Right ventricle myocardium inferior (tissue), 1 donor: ENCODE data around the gene GEMIN2. TPM values are rescaled to one million over a fixed set of nuclear protein-coding genes. Genes with fewer than 3 reads are reported as not detected.
A peak's percentile ranks its signal among the peaks of the same experiment; 100 is the strongest.
"Not testable (repeated sequence)": the region's sequence is repeated elsewhere in the genome, so short reads cannot be mapped to it uniquely, and the experiment has no call there.

Source experiments
- ATAC-seq: fragments of 200-7000 bp; cut with Tn5 transposase; one replicate; pipeline ENCODE4 v1.9.1; 2020; ENCODE audit warnings: mild to moderate bottlenecking, moderate library complexity
- DNase-seq: peaks from one replicate; pipeline ENCODE4 v3.0.0; 2021; ENCODE audit errors: missing footprints
- intact Hi-C: fragments of 100-400 bp; cut with DNase I; formaldehyde crosslinking; loops from one replicate; pipeline ENCODE4 v1.11.0; 2022
- total RNA-seq: library from RNA; stranded (reverse); fragmentation: NEBNext Ultra II Directional; extraction: Animal tissue kit (Norgen Biotek cat#: 25700); gene quantifications from one replicate; pipeline ENCODE4 v1.2.1, GENCODE V29; 2021
- donor health status: DM: no; HTN: yes; CAD: no; lungs with severe emphysema.

GEMIN2 gene
- total RNA-seq, 1 donor from 2014 or later = 7.0 TPM

DNA sequence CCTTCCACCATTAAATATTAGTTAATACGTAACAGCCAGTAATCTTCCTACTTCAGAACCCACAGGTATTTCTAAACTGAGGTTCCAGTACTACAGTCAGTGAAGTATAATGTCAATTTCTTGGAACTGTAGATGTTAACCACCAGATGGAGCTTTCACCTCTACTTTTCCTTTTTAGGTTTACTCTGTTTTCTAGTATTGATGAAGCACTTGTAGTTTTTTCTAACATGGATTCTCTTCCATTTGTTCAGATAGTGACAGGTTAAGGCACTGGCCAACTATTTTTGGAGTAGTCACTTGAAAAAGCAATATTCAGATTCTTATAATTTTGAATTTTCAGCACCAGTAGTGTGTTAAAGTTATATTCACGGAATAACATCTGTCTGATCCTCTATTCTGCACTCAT, 6.5 kb upstream of the GEMIN2 start:
- DNase-seq = no peak
- no peak for ATAC-seq
- intact Hi-C loops = no loop called here

DNA sequence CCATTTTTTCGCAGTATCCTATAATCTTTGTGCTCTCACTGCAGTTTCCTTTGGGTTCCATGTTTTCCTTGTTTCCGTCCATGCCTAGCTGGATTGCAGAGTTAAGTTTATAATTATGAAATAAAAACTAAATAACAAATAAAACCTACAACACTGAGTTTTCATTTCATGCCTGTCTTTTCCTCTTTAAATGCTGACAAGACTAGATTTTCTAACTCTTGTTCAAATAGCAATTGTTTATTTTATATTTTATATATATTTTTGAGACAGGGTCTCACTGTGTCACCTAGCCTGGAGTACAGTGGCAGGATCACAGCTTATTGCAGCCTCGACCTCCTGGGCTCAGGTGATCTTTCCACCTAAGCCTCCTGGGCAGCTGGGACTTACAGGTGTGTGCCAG, 5.3 kb upstream of the GEMIN2 start:
- no peak for ATAC-seq
- no peak for DNase-seq
- intact Hi-C loops = no loop called here

DNA sequence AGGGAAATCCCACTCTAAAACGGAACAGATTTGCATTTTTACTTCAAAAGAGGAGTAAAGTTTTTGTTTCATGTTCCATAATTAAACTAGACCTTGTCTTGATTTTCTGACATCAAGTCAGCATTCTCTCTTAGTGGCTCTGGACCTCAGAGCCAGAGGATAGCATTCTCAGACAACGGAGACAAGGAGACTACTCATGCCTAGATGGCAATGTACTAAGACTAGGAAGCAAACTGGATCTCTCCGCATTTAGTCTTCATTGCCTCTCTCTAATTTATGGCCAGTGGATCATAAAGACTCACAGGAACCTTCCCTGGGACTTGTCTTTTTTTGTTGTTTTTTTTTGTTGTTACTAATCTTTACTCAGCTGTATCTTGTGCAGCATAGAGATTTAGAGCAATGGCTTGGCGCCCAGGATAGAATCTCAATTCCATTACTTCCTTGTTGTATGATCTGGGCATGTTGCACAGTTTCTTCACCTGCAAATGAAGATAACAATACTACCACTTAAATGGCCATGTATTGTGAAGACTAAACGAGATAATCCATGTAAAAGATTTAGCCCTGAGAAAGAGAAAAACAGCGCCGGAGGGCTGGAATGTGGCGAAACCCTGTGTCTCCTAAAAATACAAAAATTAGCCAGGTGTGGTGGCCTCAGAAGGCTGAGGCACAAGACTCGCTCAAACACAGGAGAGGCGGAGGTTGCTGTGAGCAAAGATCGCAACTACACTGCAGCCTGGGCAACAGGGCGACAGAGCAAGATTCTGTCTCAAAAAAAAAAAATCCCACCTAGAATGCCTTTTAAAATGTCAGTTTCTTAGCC, 4.0 kb upstream of the GEMIN2 start:
- DNase-seq (no peak), ATAC-seq (no peak)
- intact Hi-C loops = loop anchor here (5.0 kb wide), 3 partner anchors 62 to 257 kb away; partner anchors contain the start of gene TRAPPC6B

DNA sequence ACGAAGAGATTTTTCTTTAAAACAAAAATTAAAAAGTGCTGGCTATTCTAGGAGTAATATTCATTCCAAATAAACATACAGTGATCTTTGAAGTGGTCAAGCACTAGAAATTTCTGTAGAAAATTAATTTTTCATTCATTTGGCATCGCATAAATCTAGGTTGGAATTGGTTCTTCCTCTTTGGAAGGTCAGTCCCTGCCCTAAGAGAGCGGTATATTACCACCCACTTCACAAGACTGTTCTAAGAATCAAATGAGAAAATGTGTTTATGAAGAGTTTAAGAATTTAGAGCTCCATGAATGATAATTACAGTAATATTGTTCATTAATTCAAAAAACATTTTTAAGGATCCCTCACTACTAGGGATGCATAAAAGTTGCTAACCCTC, 444 bp upstream of the GEMIN2 start:
- ATAC-seq = no peak
- intact Hi-C loops = loop anchor here (5.0 kb wide), 3 partner anchors 59 to 254 kb away; partner anchors contain the start of gene TRAPPC6B
- no peak for DNase-seq

DNA sequence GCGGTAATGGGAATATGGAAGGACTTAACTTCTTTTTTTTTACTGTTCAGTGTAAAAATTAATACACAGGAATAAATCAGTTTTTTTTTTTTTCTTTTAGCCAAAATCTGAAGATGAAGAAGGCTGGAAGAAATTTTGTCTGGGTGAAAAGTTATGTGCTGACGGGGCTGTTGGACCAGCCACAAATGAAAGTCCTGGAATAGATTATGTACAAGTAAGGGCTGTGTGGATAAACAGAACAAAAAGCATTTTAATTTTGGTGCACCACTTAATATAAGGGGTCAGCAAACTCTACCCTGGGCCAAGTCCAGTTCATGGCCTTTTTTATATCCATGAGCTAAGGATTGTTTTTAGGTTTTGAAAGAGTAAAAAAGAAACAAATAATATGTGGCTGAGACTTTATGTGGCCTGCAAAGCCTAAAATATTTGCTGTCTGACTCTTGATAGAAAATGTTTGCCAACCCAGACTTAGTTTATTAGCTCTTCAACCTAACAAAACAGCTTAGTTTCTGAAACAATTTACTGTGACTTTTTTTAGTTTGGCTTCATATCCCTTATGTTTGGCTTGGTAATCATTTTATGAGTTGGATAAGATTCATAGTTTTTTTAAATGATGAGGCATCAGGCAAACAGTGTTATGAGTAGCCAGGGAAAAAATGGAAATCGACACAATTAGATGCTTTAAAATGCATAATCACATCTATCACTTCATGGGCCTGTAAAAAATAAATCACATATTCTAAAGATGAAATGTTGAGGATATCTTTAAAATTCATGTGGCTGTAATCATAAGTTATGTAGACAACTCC, 8.4 kb downstream of the GEMIN2 start:
- DNase-seq = no peak
- intact Hi-C loops = no loop called here
- no peak for ATAC-seq

DNA sequence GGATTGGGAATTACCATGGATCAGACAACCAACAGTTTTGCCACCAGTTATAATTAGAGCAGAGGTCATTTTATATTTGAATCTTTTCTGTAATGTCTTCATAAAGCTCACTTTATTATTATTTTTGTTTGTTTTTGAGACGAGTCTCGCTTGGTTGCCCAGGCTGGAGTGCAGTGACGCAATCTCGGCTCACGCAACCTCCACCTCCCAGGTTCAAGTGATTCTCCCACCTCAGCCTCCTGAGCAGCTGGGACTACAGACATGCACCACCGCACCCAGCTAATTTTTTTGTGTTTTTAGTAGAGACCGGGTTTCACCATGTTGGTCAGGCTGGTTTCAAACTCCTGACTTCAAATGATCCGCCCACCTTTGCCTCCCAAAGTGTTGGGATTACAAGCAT, 23.7 kb downstream of the GEMIN2 start:
- DNase-seq, ATAC-seq, intact Hi-C loops: not testable (repeated sequence)

DNA sequence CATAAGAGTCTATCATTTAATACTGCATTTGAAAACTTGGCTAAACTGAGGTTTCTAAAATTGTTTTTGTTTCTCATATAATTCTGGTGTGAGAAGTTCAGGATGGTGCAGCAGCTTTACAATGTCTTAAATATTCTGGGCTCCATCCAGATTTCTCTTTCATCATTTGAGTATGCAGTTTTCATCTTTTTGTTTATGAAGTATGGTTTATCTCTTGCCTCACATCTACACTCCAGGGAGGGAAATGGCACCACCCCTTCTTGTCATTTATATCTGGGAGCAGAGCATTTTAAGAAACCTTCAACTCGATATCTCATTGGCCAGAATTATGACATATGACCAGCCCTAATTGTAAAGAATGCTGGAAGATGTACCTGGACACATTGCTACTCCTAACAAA, 24.3 kb downstream of the GEMIN2 start:
- ATAC-seq (no peak), DNase-seq (no peak)
- intact Hi-C loops = no loop called here

DNA sequence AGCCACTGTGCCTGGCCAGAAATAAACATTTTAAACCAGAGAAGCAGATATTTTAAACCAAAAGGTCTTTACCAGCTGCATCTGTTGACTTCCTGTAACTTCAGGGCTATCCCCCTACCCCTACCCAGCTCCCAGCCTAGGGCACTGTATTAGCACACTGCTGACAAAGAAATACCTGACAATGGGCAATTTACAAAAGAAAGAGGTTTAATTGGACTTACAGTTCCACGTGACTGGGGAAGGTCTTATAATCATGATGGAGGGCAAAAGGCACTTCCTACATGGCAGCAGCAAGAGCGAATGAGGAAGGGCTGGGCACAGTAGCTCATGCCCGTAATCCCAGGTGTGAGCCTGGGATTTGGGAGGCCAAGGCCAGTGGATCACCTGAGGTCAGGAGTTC, 26.0 kb downstream of the GEMIN2 start:
- no peak for ATAC-seq
- intact Hi-C loops = no loop called here

DNA sequence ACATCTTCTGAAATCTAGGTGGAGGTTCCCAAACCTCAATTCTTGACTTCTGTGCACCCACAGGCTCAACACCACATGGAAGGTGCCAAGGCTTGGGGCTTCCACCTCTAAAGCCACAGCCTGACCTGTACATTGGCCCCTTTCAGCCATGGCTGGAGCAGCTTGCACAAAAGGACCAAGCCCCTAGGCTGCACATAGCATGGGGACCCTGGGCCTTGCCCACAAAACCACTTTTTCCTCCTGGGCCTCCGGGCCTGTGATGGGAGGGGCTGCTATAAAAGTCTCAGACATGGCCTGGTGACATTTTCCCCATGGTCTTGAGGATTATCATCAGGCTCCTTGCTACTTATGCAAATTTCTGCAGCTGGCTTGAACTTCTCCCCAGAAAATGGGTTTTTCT, 27.5 kb downstream of the GEMIN2 start:
- intact Hi-C loops, DNase-seq, ATAC-seq: not testable (repeated sequence)

More for the DNA sequence above, 26.0 kb downstream of the GEMIN2 start:
- no peak for DNase-seq

DNA sequence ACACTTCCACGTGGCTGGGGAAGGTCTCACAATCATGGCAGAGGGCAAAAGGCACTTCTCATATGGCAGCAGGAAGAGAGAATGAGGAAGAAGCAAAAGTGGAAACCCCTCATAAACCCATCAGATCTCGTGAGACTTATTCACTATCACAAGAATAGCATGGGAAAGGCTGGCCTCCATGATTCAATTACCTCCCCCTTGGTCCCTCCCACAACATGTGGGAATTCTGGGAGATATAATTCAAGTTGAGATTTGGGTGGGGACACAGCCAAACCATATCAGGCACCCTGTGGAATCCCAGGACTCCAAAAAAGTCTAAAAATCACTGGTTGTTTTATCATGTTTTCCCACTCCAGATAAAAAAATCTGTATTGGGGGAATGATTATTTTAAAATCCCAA, 29.1 kb downstream of the GEMIN2 start:
- DNase-seq, ATAC-seq, intact Hi-C loops: not testable (repeated sequence)

DNA sequence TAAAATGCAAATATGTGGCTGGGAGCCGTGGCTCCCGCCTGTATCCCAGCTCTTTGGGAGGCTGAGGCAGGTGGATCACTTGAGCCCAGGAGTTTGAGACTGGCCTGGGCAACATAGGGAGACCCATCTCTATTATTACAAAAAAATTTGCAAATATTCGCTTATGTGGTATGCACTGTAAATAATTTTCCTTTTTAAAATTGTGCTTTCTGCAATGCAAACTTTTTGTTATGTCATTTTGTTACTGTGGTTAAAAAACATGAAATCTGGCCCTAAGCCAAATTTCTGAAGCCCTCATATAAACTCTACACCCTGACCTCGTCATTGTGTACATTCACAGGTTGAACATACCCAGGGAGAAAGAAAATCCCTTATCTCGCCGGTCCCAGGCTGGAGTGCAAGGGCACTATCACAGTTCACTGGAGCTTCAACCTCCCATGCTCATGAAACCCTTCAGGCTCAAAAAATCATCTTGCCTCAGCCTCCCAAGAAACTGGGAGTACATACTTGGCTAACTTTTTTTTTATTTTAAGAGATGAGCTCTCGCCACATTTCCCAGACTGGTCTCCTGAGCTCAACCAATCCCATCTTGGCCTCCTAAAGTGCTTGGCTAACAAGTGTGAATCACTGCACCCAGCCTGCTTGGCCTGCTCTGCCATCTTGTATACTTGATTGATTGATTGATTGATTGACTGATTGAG, 31.3 kb downstream of the GEMIN2 start:
- intact Hi-C loops = no loop called here
- no peak for ATAC-seq
- no peak for DNase-seq

DNA sequence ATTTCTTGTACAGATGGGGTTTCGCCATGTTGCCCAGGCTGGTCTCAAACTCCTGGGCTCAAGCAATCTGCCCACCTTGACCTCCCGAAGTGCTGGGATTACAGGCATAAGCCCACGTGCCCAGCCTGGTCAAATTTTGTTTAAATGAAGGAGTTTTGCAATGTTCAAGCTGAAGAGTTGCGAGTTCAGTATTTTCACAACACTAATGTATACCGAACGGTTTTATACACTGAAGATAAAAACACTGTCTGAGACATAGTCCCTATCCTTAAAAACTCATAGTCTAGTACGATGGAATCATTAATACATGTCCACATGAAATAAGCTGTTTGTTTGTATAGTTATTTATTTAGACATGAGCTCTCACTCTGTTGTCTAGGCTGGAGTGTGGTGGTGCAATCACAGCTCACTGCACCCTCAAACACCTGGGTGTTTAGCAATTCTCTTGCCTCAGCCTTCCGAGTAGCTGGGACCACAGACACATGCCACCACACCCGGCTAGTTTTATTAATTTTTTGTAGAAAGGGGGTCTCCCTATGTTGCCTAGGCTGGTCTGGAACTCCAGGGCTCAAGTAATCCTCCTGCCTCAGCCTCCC, 40.6 kb downstream of the GEMIN2 start:
- no peak for DNase-seq
- ATAC-seq = no peak
- intact Hi-C loops = no loop called here

DNA sequence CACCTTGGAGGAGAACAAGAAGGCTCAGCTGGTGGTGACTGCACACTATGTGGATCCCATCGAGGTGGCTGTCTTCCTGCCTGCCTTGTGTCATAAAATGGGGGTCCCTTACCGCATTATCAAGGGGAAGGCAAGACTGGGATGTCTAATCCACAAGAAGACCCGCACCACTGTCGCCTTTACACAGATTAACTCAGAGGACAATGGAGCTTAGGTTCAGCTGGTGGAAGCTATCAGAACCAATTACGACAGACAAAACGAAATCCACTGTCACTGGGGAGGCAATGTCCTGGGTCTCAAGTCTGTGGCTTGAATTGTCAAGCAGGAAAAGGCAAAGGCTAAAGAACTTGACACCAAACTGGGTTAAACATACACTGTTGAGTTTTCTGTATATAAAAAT, 43.4 kb downstream of the GEMIN2 start:
- intact Hi-C loops = no loop called here
- ATAC-seq = no peak

DNA sequence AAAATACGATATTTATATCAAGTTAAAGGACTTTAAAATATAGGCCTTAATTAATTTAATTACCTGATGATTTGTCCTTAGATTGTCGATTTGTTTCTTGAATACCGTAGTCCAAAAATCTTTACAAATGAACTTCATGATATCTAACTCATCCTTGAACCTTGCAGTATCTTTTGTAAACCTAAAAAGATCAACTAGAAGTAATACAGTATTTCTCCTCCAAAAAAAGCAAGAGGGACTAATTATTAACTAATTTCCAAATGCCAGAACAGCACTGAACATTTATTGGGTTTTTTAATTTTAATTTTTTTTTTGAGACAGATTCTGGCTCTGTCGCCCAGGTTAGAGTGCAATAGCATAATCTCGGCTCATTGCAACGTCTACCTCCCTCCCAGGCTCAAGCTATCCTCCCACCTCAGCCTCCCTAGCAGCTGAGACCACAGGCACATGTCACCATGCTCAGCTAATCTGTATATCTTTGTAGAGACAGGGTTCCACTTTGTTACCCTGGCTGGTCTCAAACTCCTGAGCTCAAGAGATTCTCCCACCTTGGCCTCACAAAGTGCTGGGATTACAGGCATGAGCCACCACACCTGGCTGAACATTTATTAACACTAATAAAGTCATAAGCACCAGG, 44.2 kb downstream of the GEMIN2 start:
- intact Hi-C loops = no loop called here
- DNase-seq (no peak), ATAC-seq (no peak)

More for the DNA sequence above, 43.4 kb downstream of the GEMIN2 start:
- no peak for DNase-seq

DNA sequence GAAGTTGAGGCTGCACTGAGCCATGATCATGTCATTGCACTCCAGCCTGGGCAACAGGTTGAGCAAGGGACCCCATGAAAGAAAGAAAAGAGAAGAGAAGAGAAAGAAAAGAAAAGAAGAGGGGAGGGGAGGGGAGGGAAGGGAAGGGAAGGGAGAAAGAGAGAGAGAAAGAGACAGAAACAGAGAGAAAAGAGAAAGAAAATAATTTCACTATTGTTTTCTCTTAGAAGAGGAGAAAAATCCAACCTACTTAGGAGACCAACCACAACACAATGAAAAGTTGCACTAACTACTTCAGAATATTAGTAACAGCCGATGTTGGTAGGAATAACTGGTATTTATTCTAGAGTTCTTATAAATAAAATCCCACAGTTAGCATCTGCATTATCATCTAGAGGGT, 46.4 kb downstream of the GEMIN2 start:
- DNase-seq (no peak), ATAC-seq (no peak)
- intact Hi-C loops = no loop called here

DNA sequence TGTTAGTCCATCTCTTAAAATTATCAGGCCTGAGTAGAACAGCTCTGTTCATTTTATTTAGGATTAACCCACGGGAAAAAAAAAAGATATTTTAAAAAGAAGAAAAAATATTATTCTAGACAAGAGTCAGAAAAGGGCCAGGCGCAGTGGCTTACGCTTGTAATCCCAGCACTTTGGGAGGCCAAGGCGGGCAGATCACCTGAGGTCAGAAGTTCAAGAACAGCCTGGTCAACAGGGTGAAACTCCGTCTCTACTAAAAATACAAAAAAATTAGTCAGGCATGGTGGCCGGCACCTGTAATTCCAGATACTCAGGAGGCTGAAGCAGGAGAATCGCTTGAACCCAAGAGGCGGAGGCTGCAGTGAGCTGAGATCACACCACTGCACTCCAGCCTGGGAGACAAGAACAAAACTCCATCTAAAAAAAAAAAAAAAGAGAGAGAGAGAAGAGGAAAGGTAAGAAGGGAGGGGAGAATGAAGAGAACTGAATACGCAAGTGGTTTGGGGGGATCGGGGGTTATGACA, 53.7 kb downstream of the GEMIN2 start:
- intact Hi-C loops, DNase-seq, ATAC-seq: not testable (repeated sequence)

DNA sequence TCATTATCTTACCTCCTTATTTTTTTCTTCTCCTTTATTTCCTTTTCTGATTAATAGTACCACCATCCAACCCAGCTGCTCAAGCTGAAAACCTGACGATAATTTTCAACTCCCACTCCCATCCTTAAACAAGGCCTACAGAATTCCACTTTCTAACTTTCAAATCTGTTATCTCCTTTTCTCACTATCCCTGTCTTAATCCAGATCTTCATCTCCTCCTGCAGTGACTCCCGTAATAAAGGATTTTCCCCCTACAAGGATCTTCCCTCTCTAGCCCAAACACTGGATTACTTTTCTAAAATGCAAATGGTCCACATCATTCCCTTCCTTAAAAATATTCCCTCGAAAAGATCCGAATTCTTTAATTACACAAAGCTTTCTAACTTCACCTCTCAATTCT, 54.5 kb downstream of the GEMIN2 start:
- intact Hi-C loops = no loop called here
- ATAC-seq = no peak
- no peak for DNase-seq

DNA sequence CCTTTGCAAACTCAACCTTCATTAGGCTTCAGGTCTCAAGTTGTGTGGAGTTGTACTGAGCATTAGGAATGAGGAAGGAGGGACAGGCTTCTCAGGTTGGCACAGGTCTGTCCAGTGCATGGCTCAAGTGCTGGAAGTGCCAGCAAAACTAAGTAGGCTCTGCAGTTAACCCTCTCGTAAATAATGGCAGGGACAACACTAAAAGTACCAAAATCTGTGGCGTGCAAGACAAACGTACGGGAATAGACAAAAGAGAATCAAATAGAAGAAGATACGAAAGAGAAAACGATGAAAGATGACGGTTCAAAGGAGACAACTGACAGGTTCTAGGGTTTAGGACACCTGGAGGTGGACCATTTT, 55.4 kb downstream of the GEMIN2 start:
- ATAC-seq (peak; percentile 25), DNase-seq (no peak)
- intact Hi-C loops = no loop called here
